ENCODE results near the gene ITIH3.

The ITIH3 gene, protein sequence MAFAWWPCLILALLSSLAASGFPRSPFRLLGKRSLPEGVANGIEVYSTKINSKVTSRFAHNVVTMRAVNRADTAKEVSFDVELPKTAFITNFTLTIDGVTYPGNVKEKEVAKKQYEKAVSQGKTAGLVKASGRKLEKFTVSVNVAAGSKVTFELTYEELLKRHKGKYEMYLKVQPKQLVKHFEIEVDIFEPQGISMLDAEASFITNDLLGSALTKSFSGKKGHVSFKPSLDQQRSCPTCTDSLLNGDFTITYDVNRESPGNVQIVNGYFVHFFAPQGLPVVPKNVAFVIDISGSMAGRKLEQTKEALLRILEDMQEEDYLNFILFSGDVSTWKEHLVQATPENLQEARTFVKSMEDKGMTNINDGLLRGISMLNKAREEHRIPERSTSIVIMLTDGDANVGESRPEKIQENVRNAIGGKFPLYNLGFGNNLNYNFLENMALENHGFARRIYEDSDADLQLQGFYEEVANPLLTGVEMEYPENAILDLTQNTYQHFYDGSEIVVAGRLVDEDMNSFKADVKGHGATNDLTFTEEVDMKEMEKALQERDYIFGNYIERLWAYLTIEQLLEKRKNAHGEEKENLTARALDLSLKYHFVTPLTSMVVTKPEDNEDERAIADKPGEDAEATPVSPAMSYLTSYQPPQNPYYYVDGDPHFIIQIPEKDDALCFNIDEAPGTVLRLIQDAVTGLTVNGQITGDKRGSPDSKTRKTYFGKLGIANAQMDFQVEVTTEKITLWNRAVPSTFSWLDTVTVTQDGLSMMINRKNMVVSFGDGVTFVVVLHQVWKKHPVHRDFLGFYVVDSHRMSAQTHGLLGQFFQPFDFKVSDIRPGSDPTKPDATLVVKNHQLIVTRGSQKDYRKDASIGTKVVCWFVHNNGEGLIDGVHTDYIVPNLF

DNA sequence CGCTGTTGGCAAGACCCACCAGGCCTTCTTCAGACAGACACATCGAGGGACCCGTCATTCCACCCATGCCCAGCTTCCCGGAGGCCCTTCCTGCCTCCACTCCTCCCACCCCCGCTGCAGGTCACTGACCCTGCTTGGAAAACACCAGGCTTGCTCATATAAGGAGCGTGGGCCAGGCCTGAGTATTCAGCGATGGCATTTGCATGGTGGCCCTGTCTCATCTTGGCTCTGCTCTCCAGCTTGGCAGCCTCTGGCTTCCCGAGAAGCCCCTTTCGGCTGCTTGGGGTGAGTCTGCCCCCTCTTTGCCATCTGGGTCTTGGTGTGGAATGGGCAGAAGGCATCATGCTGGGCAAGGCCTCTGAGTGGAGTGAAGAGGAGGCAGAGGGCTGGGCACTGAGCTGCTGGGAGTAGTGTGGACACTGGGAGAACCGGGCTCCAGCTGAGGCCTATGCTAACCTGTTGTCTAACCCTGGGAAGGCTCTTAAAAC, at the start of gene ITIH3:
ITIH3 (plus strand) TSS at position 185 of the 488 bp plus-strand sequence; CDS start at position 193, 8 bp downstream.
- POLR2A ChIA-PET = interaction anchor here (1.6 kb wide), 1 partner anchor 24 kb away, joined by 8 read pairs; the partner anchor contains the start of gene NEK4
- CTCF ChIA-PET = no interaction called here
- no peak for TF ChIP-seq SP1 (IDR thresholded peaks at IDR 0.05)
- no peak for TF ChIP-seq ZNF384 (IDR thresholded peaks at IDR 0.05)
- TF ChIP-seq HDGF (IDR thresholded peaks at IDR 0.05; ENCODE audit: borderline replicate concordance) = no peak
- TF ChIP-seq CTBP1 (IDR thresholded peaks at IDR 0.05; ENCODE audit: borderline replicate concordance) = no peak
- no peak for TF ChIP-seq TARDBP (IDR thresholded peaks at IDR 0.05)
- no peak for TF ChIP-seq NFRKB (IDR thresholded peaks at IDR 0.05)
- no peak for TF ChIP-seq FOXK2 (IDR thresholded peaks at IDR 0.05)
- no peak for DNase-seq (ENCODE audit: extremely low spot score)

DNA sequence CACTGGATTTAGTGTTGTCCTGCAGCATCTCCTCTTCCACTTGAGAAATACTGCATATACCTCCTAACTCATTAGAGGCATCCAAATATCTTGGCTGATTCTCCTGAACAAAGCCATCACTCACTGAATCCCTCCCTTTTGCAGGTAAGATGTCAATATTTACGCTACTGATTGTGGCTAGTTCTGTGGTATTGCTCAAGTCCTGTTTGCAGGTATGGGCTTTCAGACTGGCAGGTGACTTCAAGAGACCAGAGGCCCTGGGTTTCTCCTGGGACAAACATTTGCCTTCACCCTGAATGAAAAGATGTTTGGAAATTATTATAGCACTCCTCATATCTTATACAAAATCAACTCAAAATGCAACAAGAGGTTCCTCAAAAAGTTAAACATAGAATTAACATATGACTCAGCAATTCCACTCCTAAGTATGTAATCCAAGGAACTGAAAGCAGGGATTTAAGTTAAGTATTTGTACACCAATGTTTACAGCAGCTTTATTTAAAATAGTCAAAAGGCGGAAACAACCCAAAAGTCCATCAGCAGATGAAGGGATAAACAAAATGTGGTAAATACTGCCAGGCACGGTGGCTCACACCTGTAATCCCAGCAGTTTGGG, 42.4 kb upstream of the ITIH3 start:
- CTCF ChIA-PET = no interaction called here
- POLR2A ChIA-PET = no interaction called here
- TF ChIP-seq FOXM1 (IDR thresholded peaks at IDR 0.05; ENCODE audit: borderline replicate concordance) (no peak), ARNT (IDR thresholded peaks at IDR 0.05) (no peak), SP1 (IDR thresholded peaks at IDR 0.05) (no peak), SUZ12 (IDR thresholded peaks at IDR 0.05) (no peak), CTBP1 (IDR thresholded peaks at IDR 0.05; ENCODE audit: borderline replicate concordance) (no peak), BHLHE40 (IDR thresholded peaks at IDR 0.05; ENCODE audit: borderline replicate concordance) (no peak), NFRKB (IDR thresholded peaks at IDR 0.05) (no peak), ZNF384 (IDR thresholded peaks at IDR 0.05) (no peak), FOXK2 (IDR thresholded peaks at IDR 0.05) (no peak), ELF4 (IDR thresholded peaks at IDR 0.05) (no peak), HDGF (IDR thresholded peaks at IDR 0.05; ENCODE audit: borderline replicate concordance) (no peak), L3MBTL2 (conservative IDR thresholded peaks at IDR 0.05) (no peak), TARDBP (IDR thresholded peaks at IDR 0.05) (no peak), LEF1 (IDR thresholded peaks at IDR 0.05; ENCODE audit: borderline replicate concordance) (no peak)
- DNase-seq (ENCODE audit: extremely low spot score) = no peak

DNA sequence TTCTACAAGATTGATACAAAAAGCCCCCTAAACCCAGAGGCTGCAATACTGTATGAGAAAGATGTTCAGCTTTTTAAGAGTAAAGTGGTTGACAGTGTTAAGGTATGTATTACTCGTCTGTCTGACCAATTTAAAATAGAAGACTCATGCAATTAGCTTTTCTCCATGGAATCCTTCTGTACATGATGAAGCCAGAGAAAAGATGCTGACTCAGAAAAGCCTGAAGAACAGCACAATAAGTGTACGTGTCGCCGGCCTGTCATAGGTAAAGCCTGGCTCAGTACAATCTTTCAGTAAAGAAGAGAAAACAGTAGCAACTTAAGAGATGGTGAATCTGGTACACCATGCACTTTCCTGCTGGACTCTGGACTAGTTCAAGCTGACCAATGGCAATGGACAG, 40.2 kb upstream of the ITIH3 start:
- CTCF ChIA-PET = interaction anchor here (0.6 kb wide), 1 partner anchor 17 kb away, joined by 3 read pairs; no protein-coding TSS in a partner anchor
- TF ChIP-seq ZNF384 (IDR thresholded peaks at IDR 0.05) (no peak), ARNT (IDR thresholded peaks at IDR 0.05) (no peak)
- POLR2A ChIA-PET = interaction anchor here (1.1 kb wide), 1 partner anchor 16 kb away, joined by 3 read pairs; the partner anchor contains the start of gene NEK4
- no peak for DNase-seq (ENCODE audit: extremely low spot score)

DNA sequence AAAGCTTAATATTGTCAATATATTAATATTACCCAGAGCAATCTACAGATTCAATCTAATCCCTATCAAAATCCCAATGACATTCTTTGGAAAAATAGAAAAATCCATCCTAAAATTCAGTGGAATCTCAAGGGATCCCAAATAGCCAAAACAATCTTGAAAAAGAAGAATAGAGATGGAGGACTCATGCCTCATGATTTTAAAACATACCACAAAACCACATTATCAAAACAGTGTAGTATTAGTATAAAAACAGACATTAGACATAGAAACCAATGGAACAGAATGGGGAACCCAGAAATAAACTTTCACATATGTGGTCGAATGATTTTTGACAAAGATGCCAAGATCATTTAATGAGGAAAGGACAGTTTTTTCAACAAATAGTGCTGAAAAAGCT, 38.5 kb upstream of the ITIH3 start:
- ChIA-PET CTCF (no interaction called here), POLR2A (no interaction called here)
- no peak for DNase-seq (ENCODE audit: extremely low spot score)
- TF ChIP-seq FOXM1 (IDR thresholded peaks at IDR 0.05; ENCODE audit: borderline replicate concordance) = no peak
- no peak for TF ChIP-seq LEF1 (IDR thresholded peaks at IDR 0.05; ENCODE audit: borderline replicate concordance)
- no peak for TF ChIP-seq TARDBP (IDR thresholded peaks at IDR 0.05)
- no peak for TF ChIP-seq FOXA1 (IDR thresholded peaks at IDR 0.05)
- TF ChIP-seq ELF4 (IDR thresholded peaks at IDR 0.05) = no peak
- TF ChIP-seq HDGF (IDR thresholded peaks at IDR 0.05; ENCODE audit: borderline replicate concordance) = no peak
- TF ChIP-seq CTBP1 (IDR thresholded peaks at IDR 0.05; ENCODE audit: borderline replicate concordance) = no peak
- TF ChIP-seq SP1 (IDR thresholded peaks at IDR 0.05) = no peak
- TF ChIP-seq L3MBTL2 (conservative IDR thresholded peaks at IDR 0.05) = no peak

DNA sequence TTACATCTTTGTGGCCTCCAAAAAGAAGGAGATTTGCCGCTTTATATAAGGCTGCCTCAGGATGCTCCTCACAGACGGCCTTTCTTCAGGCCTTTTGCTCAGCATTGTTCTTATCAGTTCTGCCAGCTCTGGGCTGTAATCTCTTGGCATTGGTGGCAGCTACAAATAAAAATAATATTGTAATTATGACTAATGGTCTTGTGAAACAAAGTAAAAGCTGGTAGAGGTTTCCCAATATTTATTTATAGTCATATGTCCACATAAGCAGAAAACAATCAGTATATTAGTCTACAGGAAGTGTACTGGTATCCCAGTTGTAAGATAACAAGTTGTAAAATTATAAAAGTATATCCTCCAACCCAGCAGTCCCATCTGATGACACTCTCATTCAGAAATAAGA, 31.1 kb upstream of the ITIH3 start:
- no peak for DNase-seq (ENCODE audit: extremely low spot score)
- TF ChIP-seq FOXK2 (IDR thresholded peaks at IDR 0.05) (no peak), HDGF (IDR thresholded peaks at IDR 0.05; ENCODE audit: borderline replicate concordance) (no peak)
- ChIA-PET CTCF (interaction anchor here (0.8 kb wide), 1 partner anchor 58 kb away, joined by 3 read pairs; no protein-coding TSS in a partner anchor), POLR2A (no interaction called here)

DNA sequence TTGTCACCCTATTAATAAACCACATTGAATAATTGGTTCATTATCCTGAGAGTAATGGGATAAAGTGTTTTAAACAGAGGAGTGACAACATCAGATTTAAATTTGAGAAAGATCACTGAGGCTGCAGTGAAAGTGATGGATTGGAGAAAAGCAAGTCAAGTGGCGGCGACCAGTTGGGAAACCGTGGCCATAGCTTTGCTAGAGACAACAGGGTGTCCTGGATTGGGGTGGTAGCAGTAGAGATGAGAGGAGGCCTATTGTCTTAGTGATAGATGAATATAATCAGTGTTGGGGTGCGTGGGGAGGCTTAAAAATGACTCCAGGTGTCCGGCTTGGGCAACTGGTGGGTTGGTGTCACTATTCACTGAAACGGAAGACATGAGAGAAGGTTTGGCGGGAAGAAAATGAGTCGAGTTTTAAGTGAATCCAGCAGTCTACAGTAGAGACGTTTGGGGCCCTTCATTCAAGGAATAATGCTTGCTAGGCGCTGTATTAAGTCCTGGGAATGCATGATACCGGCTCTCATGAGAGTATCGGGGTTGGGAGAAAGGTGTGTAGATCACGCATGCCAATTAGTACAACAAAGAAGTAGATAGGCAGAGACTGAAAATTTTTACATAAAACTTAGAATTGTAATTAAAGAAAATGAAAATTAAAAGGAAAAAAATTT, 24.7 kb upstream of the ITIH3 start:
- peak; percentile 10 for DNase-seq (ENCODE audit: extremely low spot score)
- TF ChIP-seq HDGF (IDR thresholded peaks at IDR 0.05; ENCODE audit: borderline replicate concordance) (no peak), ARNT (IDR thresholded peaks at IDR 0.05) (no peak), SUZ12 (IDR thresholded peaks at IDR 0.05) (no peak)
- CTCF ChIA-PET = no interaction called here
- POLR2A ChIA-PET = interaction anchor here (1.1 to 3.2 kb wide), 12 partner anchors 11 to 72 kb away, joined by 3 to 35 read pairs (median 8); partner anchors contain the start of genes GLT8D1 and ITIH3

Data from HEK293T (cell line).